ENCODE data around the gene IFNAR1. TPM values are rescaled to one million over a fixed set of nuclear protein-coding genes. Genes with fewer than 3 reads are reported as not detected.

The IFNAR1 gene
- total RNA-seq, 1 donor, result 12.4 TPM

DNA sequence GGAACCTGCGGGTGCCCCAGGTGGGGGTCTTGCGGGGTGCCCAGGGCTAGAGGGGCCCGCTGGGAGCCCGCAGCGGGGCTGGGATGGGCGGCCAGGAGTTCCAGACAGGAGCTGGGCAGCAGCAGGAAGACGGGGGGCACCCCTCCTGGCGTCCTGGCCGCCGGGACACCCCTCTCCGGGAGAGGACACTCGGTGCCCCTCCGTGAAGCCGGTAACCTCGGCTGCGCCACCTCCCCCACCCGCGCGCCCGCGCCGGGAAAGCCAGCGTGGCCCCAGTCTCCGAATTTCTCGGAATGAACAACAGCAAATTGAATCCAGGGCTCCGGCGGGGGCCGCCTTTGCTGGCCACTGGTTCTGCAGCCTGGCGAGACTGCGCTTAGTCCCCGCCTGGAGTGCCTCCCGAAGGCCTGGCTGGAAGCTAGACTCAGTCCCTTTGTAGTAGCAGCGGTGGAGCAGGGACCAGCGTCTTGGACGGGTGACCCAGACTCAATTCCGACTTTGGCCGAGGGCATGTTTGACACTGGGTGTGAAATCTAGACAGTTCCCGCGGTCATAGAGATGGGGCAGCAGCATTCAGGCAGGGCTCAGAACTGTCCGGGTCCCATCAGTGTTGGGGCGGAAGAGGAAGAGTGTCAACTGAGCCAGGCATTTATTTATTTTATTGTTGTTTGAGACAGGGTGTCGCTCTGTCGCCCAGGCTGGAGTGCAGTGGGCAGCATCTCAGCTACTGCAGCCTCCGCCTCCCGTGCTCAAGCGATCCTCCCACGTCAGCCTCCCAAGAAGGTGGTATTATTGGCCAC lies 79.2 kb downstream of the IFNAR1 start:
- H3K4me3 ChIP-seq (ENCODE audit: low read length), result peak overlapping the region; percentile 93
- H3K4me1 ChIP-seq (ENCODE audit: insufficient read depth, low read length), result peaks cover 81% of the 10 kb centered on the region
- H3K27me3 ChIP-seq (ENCODE audit: insufficient read depth, low read length), result no peaks in the 10 kb centered on the region

DNA sequence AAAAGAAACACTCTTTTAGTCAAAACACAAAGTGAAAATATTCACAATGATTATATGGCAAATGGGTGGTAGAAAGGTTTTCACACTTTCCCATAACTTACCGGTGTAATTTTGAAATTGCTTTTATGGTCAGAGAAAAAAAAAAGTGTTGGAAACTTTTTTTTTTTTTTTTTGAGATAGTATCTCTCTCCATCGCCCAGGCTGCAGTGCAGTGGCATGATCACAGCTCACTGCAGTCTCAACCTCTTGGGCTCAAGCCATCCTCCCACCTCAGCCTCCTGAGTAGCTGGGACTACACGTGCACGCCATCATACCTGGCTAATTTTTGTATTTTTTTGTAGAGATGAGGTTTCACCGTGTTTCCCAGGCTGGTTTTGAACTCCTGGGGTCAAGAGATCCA lies 81.7 kb downstream of the IFNAR1 start:
- H3K27me3 ChIP-seq (ENCODE audit: insufficient read depth, low read length), result no peaks in the 10 kb centered on the region
- H3K4me1 ChIP-seq (ENCODE audit: insufficient read depth, low read length), result peaks cover 78% of the 10 kb centered on the region
- H3K9me3 ChIP-seq (ENCODE audit: low read depth, low read length), result no peaks in the 10 kb centered on the region
- H3K4me3 ChIP-seq (ENCODE audit: low read length), result peak overlapping the region; percentile 93

More for the DNA sequence above, 79.2 kb downstream of the IFNAR1 start:
- no peaks in the 10 kb centered on the region for H3K9me3 ChIP-seq (ENCODE audit: low read depth, low read length)

Other genes with a start within 250 kb of the IFNAR1 start
- gene IFNAR2, start 95.0 kb upstream of the IFNAR1 start, total RNA-seq, result 23.8 TPM
- gene IL10RB, start 58.6 kb upstream of the IFNAR1 start, total RNA-seq, result 18.7 TPM
- 88.1 TPM for gene IFNGR2, start 78.4 kb downstream of the IFNAR1 start, total RNA-seq
- 50.5 TPM for gene TMEM50B, start 155.0 kb downstream of the IFNAR1 start, total RNA-seq
- gene DNAJC28, start 166.7 kb downstream of the IFNAR1 start, total RNA-seq, result not detected
- gene GART, start 217.1 kb downstream of the IFNAR1 start, total RNA-seq, result 25.5 TPM
- 310 TPM for gene SON, start 218.1 kb downstream of the IFNAR1 start, total RNA-seq